ENCODE results near the gene IL15RA.

Gene IL15RA

GRCh38 chr10:5971315-5971832 is 6.0 kb downstream of the IL15RA start:
- TF ChIP-seq CTCF (IDR thresholded peaks at IDR 0.05; ENCODE audit: low read depth, low read length, missing control alignments) = no peak
- DNase-seq (ENCODE audit: low read depth) = no peak

GRCh38 chr10:5970527-5970926 is 6.8 kb downstream of the IL15RA start:
- no peak for DNase-seq (ENCODE audit: low read depth)
- no peak overlapping the region for H3K4me3 ChIP-seq (ENCODE audit: low read depth, low read length)
- TF ChIP-seq CTCF (IDR thresholded peaks at IDR 0.05; ENCODE audit: low read depth, low read length, missing control alignments) = no peak

More at GRCh38 chr10:5971315-5971832, 6.0 kb downstream of the IL15RA start:
- peak overlapping the region; percentile 43 for H3K4me3 ChIP-seq (ENCODE audit: low read depth, low read length)

DNA sequence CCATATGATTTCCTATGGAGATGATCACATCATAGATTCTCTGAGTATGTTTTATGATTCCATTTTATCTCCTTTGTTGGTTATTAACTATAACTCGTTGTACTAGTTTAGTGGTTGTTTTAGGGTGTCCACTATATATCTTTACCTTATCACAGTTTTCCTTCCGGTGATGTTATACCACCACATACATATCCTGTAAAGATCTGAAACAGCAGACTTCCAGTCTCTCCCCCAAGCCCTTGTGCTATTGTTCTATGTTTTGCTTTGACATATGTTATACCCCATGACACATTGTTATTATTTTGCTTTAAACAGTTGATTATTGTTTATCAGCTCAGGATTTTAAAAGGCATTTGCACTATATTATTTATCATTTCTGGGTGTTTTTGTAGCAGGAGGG is 7.3 kb downstream of the IL15RA start:
- DNase-seq (ENCODE audit: low read depth) = no peak
- TF ChIP-seq CTCF (IDR thresholded peaks at IDR 0.05; ENCODE audit: low read depth, low read length, missing control alignments) = no peak
- no peak overlapping the region for H3K4me3 ChIP-seq (ENCODE audit: low read depth, low read length)

- H3K4me3 ChIP-seq (ENCODE audit: low read depth, low read length) = no peak overlapping the region
- TF ChIP-seq CTCF (IDR thresholded peaks at IDR 0.05; ENCODE audit: low read depth, low read length, missing control alignments) = no peak
- no peak for DNase-seq (ENCODE audit: low read depth)
These were observed 8.5 kb downstream of the IL15RA start for GRCh38 chr10:5968681-5969453.

DNA sequence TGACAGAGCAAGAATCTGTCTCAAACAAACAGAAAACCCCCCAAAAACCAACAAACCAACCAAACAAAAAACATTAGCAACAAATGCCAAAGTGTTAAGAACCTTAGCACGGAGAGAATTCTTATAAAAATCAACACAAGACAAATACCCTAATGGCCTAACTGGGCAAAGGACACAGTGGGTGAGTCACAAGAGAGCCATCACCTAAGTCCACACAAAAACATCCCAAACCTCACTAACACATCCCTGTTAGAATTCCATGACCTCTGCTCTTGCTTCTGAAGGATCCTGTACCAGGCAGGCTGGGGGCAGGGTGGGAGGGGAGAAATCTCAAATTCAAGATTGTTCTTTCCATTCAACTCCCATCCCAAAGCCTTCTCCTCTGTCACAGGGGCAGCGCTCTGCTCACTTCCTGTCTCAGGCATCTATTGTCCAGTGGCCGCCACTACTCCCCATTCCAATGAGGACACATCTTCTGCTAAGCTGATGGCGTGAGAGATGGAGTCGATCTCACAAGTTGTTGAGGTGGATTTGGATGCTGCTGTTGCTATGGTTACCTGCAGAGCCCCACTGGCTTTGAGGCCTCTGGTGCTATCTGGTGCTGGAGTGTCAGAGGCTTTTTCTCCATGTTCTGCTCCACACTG is 9.2 kb downstream of the IL15RA start:
- no peak overlapping the region for H3K4me3 ChIP-seq (ENCODE audit: low read depth, low read length)
- no peak for DNase-seq (ENCODE audit: low read depth)
- TF ChIP-seq CTCF (IDR thresholded peaks at IDR 0.05; ENCODE audit: low read depth, low read length, missing control alignments) = no peak

DNA sequence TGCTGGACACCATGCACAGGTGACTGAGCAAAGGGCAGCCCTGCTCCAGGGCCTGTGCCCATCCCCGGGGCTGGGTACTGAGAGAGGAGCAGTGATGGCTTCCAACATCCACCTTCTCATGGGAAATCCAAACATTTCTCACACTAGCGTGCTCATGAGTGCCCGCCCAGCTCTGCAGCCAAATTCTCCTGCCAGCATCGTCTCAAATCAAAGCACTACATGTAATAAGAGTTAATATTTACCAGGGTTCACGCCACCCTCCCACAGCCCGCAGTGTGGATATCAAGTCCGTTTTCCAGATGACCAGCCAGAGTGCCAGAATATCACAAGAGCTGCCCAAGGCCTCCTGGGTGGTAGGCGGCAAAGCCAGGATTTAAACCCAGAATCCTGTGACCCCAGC is 12.1 kb downstream of the IL15RA start:
- no peak for TF ChIP-seq CTCF (IDR thresholded peaks at IDR 0.05; ENCODE audit: low read depth, low read length, missing control alignments)
- H3K4me3 ChIP-seq (ENCODE audit: low read depth, low read length) = no peak overlapping the region
- no peak for DNase-seq (ENCODE audit: low read depth)

All from GM12864 (cell line).